ENCODE results near the gene ATP8B4.

DNA sequence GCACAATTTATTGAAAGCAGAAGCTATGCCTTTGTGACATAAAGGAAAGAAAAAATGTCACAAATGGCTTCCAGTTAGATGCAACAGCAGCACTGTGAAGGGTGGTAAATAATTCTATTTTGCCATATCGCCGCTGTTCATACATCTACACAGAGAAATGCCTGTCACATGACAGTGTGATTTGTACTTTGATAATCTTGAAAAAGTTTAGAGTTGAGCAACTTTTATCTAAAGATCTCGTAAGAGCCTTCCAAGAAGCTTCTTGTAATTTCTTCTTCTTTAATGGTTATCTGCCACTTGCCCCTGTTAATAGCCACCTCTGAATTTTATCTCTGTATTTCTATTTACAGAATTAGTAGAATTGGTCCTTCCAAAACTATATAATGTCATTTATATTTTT is 192.3 kb downstream of the ATP8B4 start:
- TF ChIP-seq POLR2AphosphoS5 (IDR thresholded peaks at IDR 0.05; ENCODE audit: borderline replicate concordance, low read depth, low read length) (no peak), EZH2 (IDR thresholded peaks at IDR 0.05) (no peak)
